ENCODE results near the gene OGT.
A peak's percentile ranks its signal among the peaks of the same experiment; 100 is the strongest.
"Not testable (repeated sequence)": the region's sequence is repeated elsewhere in the genome, so short reads cannot be mapped to it uniquely, and the experiment has no call there.

The OGT gene

DNA sequence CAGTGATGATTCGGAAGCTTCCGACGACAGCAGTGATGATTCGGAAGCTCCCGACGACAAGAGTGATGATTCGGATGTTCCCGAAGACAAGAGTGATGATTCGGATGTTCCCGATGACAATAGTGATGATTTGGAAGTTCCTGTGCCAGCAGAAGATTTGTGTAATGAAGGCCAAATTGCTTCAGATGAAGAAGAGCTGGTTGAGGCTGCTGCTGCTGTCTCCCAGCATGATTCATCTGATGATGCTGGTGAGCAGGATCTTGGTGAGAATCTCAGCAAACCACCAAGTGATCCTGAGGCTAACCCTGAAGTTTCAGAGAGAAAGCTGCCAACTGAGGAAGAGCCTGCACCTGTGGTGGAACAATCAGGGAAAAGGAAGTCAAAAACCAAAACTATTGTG, 71.2 kb downstream of the OGT start:
- TF ChIP-seq, protein P1, sequence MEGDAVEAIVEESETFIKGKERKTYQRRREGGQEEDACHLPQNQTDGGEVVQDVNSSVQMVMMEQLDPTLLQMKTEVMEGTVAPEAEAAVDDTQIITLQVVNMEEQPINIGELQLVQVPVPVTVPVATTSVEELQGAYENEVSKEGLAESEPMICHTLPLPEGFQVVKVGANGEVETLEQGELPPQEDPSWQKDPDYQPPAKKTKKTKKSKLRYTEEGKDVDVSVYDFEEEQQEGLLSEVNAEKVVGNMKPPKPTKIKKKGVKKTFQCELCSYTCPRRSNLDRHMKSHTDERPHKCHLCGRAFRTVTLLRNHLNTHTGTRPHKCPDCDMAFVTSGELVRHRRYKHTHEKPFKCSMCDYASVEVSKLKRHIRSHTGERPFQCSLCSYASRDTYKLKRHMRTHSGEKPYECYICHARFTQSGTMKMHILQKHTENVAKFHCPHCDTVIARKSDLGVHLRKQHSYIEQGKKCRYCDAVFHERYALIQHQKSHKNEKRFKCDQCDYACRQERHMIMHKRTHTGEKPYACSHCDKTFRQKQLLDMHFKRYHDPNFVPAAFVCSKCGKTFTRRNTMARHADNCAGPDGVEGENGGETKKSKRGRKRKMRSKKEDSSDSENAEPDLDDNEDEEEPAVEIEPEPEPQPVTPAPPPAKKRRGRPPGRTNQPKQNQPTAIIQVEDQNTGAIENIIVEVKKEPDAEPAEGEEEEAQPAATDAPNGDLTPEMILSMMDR (IDR thresholded peaks at IDR 0.05; ENCODE audit: low read depth, low read length): no peak
- peak in 1 of 2 donors; percentile 60 for DNase-seq (ENCODE audit: low read depth in 2 of 2)
- H3K4me3 ChIP-seq (replicated peaks in 1 of 2; ENCODE audit: low read depth in 2 of 2, low read length in 2 of 2): no peak overlapping the region

GRCh38 chrX:71604796-71605568, 72.1 kb downstream of the OGT start:
- TF ChIP-seq, protein P1 (IDR thresholded peaks at IDR 0.05; ENCODE audit: low read depth, low read length): no peak
- DNase-seq (ENCODE audit: low read depth in 2 of 2): no peak
- no peak overlapping the region for H3K4me3 ChIP-seq (replicated peaks in 1 of 2; ENCODE audit: low read depth in 2 of 2, low read length in 2 of 2)

DNA sequence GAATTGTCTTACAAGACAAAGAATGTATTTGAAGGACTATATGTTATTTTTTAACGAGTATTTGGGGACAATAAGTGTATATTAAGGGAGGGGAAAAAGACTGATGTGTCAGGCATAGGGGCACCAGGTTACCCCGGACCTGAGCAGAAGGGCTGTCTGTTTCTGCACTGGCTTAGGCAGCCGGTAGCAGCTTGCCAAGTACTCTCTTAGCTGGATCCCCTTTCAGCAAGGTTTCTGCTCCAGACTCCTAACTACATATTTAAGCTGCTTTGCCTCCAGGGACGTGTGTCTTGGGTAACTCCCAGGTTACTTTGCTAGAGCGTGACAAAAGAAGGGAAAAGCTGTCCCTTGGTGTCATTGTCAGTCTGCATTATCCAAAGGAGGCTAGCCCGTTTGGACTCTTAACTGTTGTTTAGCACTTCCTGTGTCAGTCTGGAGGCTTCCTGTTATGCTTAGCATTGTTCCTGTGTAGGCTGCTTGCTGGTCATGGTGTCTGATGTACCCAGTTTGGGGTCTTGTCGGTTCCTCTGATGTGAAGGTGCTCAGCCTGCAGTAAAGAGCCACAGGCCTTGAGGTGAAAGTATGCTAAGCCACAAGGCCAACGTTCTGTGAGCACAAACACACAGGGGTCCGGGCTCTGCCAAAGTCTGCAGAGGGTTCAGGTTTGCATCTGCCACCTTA, 73.8 kb downstream of the OGT start:
- no peak overlapping the region for H3K4me3 ChIP-seq (replicated peaks in 1 of 2; ENCODE audit: low read depth in 2 of 2, low read length in 2 of 2)
- DNase-seq (ENCODE audit: low read depth in 2 of 2): no peak
- TF ChIP-seq, protein P1 (IDR thresholded peaks at IDR 0.05; ENCODE audit: low read depth, low read length): no peak

GRCh38 chrX:71607488-71607887, 74.6 kb downstream of the OGT start:
- H3K4me3 ChIP-seq (replicated peaks in 1 of 2; ENCODE audit: low read depth in 2 of 2, low read length in 2 of 2): no peak overlapping the region
- no peak for DNase-seq (ENCODE audit: low read depth in 2 of 2)
- TF ChIP-seq, protein P1 (IDR thresholded peaks at IDR 0.05; ENCODE audit: low read depth, low read length): no peak

DNA sequence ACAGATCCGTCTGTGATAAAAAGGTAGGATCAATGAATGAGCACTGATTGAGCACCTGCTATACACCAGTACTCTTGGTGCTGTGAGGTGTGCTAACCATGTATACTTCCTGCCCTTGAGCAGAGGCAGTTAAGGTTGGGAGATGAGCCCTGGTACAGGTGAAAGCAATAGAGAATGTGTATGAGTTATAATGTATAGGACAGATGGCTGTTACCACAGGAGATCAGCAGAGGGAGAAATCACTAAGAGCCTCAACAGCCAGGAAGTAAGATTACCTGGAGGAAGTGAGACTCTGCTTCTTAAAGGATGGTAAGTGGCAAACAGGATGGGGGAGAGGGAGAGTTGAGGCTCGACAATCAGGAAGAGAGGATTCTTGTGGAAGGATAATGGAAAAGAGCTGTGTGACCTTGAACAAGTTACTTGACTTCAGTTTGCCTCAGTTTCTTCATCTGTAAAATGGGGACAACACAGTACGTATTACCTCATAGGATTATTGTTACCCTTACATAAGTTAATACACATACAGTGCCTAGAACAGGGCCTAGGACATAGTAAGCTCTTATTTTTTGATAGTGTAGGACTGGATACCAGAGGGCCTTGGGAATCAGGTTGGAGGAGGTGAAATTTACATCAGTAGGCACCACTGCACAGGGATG, 76.3 kb downstream of the OGT start:
- no peak for DNase-seq (ENCODE audit: low read depth in 2 of 2)
- H3K4me3 ChIP-seq (replicated peaks in 1 of 2; ENCODE audit: low read depth in 2 of 2, low read length in 2 of 2): no peak overlapping the region
- TF ChIP-seq, protein P1 (IDR thresholded peaks at IDR 0.05; ENCODE audit: low read depth, low read length): no peak

DNA sequence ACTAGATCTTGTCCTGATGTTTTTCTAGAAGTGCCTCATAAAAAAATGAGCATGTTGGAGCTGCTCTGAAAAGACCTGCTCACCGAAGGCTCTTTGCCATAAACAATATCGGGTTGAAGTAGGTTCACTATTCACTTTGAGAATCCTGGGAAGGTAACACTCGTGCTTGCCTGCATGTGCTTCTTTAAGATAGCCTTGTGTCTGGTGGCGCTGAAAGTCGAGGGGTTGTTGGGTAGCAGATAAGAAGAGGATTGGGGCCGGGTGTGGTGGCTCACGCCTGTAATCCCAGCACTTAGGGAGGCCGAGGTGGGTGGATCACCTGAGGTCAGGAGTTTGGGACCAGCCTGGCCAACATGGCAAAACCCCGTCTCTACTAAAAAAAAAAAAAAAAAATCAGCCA, 78.8 kb downstream of the OGT start:
- H3K4me3 ChIP-seq (replicated peaks in 1 of 2; ENCODE audit: low read depth in 2 of 2, low read length in 2 of 2); DNase-seq (ENCODE audit: low read depth in 2 of 2): not testable (repeated sequence)

DNA sequence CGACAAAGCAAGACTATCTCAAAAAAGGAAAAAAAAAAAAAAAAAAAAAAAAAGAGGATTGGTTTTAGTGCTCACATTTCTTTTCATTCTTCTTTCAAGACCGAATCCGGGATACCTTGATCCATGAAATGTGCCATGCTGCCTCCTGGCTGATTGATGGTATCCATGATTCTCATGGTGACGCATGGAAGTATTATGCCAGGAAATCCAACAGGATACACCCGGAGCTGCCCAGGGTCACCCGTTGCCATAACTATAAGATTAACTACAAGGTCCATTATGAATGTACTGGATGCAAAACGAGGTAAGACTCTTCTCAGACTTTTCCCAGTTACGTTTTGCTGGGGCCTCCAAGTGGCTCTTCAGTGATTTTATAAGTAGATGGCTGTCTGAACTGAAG, 79.4 kb downstream of the OGT start:
- no peak for DNase-seq (ENCODE audit: low read depth in 2 of 2)
- TF ChIP-seq, protein P1 (IDR thresholded peaks at IDR 0.05; ENCODE audit: low read depth, low read length): no peak
- H3K4me3 ChIP-seq (replicated peaks in 1 of 2; ENCODE audit: low read depth in 2 of 2, low read length in 2 of 2): no peak overlapping the region
